Fibroblast of mammary gland (primary cell): Measurements from ENCODE around the gene CLDN6.

Source experiments
- DNase-seq: peaks from one replicate; pipeline ENCODE4 v3.0.0-alpha.2; 2010; ENCODE audit warnings: low read depth
- H3K4me3 ChIP-seq: 2 replicates; pipeline ENCODE4 v1.5.1; 2011; ENCODE audit warnings: low read depth, mild to moderate bottlenecking, low read length, moderate library complexity; ENCODE audit not compliant: control insufficient read depth
- CTCF ChIP-seq: conservative IDR thresholded peaks from 2 replicates; pipeline ENCODE4 v1.5.1; 2011; ENCODE audit warnings: low read depth, low read length, inconsistent platforms; ENCODE audit not compliant: control insufficient read depth, insufficient read depth

CLDN6 gene

GRCh38 chr16:3004781-3005284 is 13.2 kb downstream of the CLDN6 start:
- TF ChIP-seq CTCF, result no peak
- DNase-seq, result no peak
- H3K4me3 ChIP-seq, result no peak overlapping the region

- TF ChIP-seq CTCF, result no peak
- DNase-seq, result no peak
- H3K4me3 ChIP-seq, result no peak overlapping the region
These were observed 13.7 kb downstream of the CLDN6 start for GRCh38 chr16:3004319-3004718.

GRCh38 chr16:3003582-3004270 is 14.3 kb downstream of the CLDN6 start:
- DNase-seq, result peak; percentile 97
- TF ChIP-seq CTCF, result peak; percentile 19
- H3K4me3 ChIP-seq, result no peak overlapping the region

- no peak for TF ChIP-seq CTCF
- no peak for DNase-seq
- H3K4me3 ChIP-seq, result no peak overlapping the region
These were observed 16.7 kb downstream of the CLDN6 start for GRCh38 chr16:3001316-3001715.

GRCh38 chr16:3000540-3000939 is 17.4 kb downstream of the CLDN6 start:
- H3K4me3 ChIP-seq, result no peak overlapping the region
- no peak for TF ChIP-seq CTCF
- DNase-seq, result no peak

- no peak overlapping the region for H3K4me3 ChIP-seq
- no peak for DNase-seq
- no peak for TF ChIP-seq CTCF
These were observed 18.1 kb downstream of the CLDN6 start for GRCh38 chr16:2999929-3000328.
